T1000 (cell line): ENCODE data around the gene SH2D3C.
A peak's percentile ranks its signal among the peaks of the same experiment; 100 is the strongest.

ENCODE experiments used
- DNase-seq: peaks from one replicate; lab custom pipeline; 2025; ENCODE audit warnings: mixed read lengths; lab: John Stamatoyannopoulos, UW

The SH2D3C gene

DNA sequence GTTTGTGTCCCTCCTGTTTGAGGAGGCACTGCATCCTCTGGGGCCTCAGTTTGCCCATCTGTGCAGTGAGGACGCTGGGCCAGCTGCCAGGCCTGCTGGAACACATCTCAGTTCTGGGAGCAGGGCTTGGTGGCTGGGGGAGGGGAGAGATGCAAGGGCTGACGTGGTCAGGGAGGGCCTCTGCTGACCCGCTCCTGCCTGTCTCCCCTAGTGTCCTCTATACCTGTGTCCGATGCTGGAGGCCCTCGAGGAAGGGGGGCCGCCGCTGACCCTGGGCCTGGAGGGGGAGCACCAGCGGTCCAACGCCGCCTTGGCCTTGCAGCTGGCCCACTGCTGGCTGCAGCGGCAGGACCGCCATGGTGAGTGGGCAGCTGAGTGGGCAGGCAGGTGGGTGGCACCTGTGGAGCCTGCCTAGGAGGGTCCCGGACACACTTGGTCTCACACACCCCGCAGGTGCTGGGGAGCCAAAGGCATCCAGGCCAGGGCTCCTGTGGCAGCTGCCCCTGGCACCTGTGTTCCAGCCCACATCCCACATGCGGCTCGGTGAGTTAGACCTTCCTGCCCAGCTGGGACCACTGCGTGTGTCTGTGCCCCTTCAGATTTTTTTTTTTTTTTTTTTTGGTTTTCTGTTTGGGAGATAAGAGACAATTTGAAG lies 30.0 kb upstream of the SH2D3C start:
- DNase-seq, result no peak

DNA sequence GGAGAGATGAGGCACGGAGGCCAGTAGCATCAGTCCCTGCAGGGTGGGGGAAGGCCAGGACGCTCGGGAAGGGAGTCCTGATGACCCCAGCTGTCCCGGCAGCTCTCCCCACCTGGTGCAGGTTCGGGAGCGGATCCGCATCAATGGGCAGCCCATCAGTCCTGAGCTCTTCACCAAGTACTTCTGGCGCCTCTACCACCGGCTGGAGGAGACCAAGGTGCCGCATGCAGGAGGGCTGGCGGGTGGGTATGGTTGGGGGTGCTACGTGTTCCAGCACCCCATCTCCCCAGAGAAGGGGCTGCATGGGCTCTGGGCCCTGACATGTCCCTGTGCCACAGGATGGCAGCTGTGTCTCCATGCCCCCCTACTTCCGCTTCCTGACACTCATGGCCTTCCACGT lies 28.4 kb upstream of the SH2D3C start:
- DNase-seq, result no peak

DNA sequence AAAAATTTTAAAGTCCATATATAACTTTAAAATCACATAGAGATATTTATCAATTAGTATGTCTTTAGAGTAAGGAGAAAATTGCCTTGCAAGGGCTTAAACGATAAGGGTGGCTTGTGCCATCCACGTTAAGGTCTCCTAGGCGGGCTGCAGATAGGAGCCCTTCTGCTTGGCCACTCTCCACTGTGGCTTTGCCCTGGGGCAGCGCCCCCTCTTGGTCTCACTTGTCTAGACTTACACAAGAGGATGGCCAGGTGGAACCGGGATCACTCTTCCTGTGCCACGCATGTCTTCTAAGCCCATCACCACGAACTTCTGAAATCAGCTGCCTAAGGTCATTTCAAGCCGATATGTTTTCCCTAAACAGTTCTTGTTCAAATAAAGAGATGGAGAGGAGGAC lies 27.2 kb upstream of the SH2D3C start:
- DNase-seq, result no peak

DNA sequence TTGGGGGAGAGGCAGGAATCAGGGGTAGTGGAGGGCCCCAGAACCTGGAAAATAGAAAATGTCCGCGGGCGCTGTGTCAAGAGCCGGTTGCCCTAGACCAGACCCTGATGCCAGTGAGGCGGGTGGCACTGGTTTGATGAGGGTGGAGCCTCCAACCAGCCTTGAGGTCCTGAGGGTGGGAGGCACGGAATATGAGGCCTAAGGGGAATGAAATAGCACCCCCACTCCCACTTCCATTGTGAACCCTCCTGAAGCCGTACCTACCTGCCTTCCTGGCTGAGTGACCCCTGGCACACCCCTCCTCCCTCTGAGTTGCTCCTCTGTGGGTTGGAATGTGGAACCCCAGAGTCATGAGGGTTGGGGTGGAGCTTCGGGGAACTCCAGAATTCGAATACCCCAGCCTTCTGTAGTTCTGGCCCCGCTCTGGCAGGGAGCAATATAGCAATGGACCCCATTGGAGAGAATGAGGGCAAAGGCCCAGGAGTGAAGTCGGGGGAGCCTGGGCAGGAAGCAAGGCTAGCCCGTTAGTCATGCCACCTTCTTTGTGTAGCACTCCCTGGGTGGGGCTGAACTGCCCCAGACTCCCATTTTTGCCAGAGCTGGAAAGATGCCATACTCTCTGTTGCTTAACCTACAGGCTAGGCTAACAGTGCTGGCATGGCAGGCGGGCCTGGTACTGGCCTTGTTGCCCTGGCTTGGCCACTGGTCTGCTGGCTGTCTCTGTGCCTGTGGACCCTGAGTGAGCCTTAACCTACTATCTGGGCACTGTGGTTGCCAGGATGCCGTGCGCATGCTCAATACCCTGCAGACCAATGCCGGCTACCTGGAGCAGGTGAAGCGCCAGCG lies 25.3 kb upstream of the SH2D3C start:
- peak; percentile 35 for DNase-seq

DNA sequence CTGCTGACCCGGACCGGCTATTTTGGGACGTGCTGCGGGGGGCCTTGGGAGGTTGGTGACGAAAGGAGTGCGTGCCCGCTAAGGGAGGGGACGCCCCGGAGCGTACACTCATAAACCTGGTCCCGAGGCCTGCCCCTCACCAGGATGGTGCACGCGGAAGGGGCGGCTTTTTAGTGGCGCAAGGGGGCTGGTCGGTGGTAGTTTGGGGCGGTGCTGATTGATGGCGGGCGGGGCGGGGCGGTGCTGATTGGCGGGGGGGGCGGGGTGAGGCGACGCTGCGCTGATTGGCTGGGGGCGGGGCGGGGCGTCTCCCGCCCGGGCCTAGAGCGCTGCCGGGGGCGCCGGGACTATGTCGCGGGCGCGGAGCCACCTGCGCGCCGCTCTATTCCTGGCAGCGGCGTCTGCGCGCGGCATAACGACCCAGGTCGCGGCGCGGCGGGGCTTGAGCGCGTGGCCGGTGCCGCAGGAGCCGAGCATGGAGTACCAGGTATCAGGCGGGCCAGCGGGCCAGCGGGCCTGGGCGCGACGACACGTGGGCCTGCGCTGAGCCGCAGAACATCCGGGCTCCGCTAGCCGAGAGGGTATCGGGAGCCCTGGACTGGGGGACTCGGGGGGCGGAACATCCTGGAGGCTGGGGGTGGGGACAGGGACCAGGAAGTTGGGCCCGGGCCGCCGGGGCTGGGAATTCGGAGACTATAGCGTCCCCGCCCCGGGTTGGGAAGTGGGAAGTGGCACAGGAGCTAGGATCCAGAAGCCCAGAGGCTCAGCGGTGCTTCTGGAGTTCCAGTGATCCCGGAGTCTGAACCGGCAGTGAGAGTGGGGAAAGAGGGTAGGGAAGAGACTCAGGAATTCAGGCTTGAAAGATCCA lies 24.3 kb upstream of the SH2D3C start, which contains the start of gene FPGS:
Gene FPGS (plus strand): TSS at position 307 of the 868 bp plus-strand sequence. CDS start 43 bp downstream, at position 350.
- peak; percentile 74 for DNase-seq

DNA sequence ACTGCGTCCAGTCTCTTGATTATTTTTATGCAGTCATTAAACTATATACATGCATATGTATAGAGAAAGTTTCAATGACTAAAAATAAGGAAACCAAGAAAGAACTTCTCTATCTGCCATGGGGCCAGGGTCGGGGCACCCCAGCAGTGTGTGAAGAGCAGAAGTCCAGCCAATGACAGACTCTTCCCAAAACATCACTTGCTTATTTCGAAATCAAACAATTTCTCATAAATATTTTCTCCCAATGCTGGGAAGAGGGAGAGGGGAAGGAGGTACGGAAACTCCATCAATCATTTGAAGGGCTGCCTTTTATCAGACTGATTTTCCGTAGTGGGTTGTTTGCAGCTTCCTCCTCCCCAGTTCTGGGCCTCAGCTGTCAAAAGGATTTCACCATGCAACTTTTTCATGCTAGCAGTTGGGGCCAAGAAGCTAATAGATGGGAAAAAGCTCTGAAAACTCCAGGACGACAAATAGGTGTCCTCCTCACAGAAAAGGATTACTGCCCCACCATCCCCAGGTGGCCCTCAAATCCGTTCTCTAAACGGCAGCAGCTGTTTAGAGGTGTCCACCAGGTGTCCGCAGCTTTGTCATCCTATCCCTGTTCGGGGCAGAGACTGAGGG lies 23.6 kb upstream of the SH2D3C start:
- DNase-seq, result no peak

DNA sequence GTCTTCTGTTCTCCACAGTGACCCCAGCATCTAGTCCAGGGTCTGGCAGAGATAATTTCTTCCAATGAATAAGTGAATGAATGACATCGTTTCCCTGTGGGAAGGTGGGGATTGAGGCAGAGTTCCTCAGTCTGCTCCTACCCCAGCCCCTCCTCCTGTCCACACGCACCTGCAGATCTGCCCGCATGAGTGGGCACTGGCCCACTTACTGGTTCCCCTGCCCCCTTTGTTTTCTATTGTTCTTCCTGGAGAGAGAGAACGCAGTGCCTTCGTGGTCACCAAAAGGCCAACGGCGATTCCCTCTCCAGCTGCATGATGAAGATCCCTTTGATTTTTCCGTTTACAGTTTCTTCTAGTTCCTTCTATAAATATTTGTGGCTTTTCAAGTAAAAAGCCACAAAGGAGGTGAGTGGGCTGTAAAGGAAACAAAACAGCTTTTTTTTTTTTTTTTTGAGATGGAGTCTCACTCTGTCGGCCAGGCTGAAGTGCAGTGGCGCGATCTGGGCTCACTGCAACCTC lies 18.4 kb upstream of the SH2D3C start:
- no peak for DNase-seq

DNA sequence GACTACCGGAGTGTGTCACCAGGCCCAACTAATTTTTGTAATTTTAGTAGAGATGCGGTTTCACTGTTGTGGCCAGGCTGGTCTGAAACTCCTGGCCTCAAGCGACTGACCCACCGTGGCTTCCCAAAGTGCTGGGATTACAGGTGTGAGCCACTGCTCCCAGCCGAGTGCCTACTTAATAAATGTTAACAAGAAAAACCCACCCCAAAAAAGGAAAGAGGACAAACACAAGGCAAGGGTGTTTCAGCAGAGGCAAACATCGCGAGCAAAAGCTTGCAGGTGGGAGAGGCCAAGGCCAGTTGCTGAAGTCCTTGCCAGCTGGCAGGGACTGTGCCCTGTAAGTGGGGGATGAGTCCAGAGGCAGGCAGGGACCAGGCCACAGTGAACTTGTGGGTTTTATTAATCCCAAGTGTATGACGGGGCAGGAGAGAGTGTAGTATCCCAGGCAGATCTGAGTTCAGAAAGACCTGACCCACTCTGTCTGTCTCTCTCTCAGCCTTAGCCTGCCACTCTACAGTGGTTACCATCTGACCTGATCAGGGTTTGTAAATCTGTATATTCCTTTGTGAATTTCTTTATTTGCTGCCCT lies 17.9 kb upstream of the SH2D3C start:
- no peak for DNase-seq

DNA sequence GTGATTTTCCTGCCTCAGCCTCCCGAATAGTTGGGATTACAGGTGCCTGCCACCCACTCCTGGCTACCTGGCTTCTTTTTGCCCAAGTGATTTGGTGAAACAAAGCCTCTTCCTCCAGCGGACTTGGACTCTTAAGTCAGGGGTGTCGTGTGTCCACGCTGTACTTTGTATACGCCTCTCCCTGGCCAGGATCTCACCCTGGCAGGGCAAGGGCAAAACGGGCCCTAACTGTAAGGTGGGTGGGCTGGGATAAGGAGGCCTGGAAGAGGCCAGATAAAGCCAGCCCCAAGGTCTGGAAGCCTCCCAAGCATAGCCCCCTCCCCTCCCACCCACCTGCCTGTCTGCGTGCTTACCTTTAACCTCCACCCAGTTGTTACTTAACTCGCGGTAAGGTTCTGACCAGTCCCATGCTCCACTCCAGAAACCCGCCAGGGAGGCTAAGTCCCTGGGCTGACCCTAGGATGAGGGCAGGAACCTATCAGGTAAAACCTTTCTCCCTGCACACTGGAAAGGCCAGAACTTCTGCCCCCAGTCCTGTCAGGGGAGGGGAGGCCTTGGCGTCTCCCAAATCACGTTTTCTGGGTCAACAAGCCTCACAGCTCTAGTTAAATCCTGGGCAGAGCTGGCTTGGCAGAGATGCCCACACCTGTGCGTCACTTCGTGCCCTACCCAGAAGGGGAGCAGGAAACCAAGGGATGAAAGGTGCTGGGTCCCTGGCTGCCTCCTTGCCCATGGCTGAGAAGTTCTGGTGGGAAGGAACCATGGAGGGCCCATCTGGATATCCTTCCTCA lies 15.7 kb upstream of the SH2D3C start:
- no peak for DNase-seq

DNA sequence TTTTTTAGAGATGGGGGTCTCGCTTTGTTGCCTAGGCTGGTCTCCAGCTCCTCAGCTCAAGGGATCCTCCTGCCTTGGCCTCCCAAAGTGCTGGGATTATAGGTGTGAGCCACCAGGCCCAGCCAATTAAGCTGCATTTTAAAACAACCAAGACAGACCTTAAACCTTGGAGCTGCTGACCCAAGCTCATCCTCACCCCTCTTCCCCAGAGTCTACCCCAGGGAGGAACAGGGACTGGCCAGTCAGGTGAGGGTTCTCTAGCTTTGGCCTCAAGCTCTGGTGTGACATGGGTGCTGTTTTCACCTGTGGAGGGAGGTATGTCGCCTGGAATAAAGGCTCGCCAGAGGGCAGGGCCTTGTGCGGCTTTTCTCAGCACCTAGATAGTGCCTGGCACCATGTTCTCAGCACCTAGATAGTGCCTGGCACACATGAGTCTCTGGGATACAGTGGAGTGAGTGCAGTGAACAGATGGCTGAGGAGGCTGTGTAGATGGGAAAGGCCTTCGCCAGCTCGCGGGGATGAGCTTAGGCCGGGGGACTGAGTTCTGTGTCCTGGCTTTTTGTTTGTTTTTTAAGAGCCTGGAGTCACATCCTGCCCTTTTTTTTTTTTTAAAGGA lies 14.7 kb upstream of the SH2D3C start:
- no peak for DNase-seq

DNA sequence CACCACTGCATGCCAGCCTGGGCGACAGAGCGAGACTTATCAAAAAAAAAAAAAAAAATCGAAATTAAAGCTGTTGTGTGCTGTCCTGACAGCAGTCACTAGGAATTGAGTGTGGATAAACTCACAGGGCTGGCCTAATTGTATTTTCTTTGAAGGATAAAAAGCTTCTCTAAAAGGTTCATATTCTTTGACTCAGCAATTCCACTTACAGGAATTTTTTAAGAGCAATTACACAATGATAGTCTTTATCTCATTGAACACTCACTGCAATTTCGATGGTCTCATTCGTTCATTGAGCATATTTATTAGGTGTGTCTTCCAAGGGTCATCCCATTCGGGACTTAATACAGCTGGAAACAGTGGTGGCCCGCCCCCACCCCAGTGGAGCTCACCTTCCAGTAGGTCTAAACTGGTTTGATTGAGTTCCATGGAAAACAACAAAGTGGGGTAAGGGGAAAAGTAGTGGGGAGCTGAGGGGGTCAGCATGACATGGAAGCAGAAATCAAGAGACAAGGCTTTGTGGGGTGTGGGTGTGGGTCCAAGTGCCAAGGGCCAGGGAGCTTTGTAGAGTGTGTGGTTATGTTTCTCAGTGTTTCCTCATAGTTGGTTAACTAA lies 14.1 kb upstream of the SH2D3C start:
- no peak for DNase-seq

DNA sequence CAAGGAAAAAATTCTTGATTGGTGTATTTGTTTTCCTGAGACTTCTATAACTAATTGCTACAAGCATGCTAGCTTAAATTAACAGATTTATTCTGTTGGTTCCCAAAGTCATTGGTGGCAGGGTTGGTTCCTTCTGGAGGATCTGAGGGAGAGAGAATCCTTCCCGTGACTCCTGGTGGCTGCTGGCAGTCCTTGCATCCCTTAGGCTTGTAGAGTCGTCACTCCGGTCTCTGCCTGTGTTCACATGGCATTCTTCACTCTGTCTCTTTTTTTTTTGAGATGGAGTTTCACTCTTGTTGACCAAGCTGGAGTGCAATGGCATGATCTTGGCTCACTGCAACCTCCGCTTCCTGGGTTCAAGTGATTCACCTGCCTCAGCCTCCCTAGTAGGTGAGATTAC lies 12.6 kb upstream of the SH2D3C start:
- no peak for DNase-seq

DNA sequence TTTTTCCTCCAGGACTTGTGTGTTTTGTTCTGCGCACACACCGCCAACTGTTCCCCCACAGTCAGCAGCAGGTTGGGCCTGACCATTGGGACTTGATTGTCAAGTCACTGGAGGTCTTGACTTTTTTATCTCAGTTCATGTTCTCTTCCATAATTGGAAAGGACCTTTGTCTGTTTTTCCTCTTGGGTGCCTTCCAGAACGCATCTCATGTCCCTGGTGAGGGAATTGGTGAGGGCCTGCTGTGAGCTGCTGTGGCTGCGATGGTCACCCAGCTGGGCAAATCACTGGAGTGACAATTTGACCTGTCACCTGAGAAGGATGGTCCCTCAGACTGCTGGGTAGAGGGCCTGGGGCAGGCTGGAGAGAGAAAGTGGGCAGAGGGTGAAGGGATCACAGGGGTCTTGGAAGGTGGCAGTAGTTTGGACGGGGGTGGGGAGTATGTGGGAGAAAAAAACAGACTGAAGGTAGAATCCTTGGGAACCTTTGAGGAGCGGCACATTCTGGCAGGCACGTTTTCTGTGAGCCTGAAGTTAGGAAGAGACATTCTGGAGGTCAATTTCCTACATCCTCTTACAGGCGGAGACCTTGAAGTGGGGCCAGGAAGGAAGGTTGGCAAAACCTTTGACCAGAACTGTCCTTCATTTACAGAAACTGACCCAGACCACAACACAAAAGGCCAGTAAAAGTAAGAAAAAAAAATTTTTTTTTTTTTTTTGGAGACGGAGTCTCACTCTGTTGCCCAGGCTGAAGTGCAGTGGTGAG lies 11.8 kb upstream of the SH2D3C start:
- no peak for DNase-seq

DNA sequence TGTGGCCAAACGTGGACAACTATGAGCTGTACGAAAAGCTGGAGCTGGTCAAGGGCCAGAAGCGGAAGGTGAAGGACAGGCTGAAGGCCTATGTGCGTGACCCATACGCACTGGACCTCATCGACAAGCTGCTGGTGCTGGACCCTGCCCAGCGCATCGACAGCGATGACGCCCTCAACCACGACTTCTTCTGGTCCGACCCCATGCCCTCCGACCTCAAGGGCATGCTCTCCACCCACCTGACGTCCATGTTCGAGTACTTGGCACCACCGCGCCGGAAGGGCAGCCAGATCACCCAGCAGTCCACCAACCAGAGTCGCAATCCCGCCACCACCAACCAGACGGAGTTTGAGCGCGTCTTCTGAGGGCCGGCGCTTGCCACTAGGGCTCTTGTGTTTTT lies 10.7 kb upstream of the SH2D3C start:
- no peak for DNase-seq

DNA sequence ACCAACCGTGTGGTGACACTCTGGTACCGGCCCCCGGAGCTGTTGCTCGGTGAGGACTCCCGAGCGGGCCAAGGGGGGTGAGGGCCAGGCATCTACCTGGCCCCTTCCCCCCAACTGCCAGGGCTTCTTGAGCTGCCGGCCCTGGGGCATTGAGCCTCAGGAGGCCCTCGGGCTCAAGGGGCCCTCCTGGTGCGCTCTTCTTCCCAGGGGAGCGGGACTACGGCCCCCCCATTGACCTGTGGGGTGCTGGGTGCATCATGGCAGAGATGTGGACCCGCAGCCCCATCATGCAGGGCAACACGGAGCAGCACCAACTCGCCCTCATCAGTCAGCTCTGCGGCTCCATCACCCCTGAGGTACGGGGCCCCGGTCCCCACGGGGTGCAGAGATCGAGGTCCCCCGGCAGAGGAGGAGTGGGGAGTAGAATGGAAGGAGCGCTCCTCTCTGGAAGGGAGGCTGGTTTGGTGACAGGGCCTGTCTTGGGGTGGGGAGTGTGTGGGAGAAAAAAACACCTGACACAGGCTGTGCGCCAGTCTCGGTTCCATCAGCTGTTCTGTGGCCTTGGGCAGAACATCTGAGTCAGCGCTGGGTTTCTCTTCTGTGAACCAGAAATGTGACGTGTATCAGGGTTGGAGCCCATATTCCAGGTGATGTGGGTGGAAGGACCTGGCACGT lies 10.0 kb upstream of the SH2D3C start:
- no peak for DNase-seq

DNA sequence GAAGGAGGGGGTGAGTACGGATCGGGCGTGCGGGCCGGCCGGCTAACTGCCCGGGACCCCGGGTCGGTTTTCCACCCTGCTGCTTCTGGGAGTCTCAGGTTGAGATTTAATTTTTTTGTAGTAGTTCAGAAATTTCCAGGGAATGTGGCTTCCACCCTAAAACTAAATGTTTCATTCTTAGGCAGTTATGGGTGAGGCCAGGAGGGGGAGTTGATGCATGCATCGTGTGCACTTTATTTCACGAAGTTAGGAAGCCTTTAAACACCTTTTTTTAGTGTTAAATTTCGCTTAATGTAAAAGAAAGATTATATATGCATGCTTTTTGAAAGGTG lies 8.3 kb upstream of the SH2D3C start:
- DNase-seq, result no peak

DNA sequence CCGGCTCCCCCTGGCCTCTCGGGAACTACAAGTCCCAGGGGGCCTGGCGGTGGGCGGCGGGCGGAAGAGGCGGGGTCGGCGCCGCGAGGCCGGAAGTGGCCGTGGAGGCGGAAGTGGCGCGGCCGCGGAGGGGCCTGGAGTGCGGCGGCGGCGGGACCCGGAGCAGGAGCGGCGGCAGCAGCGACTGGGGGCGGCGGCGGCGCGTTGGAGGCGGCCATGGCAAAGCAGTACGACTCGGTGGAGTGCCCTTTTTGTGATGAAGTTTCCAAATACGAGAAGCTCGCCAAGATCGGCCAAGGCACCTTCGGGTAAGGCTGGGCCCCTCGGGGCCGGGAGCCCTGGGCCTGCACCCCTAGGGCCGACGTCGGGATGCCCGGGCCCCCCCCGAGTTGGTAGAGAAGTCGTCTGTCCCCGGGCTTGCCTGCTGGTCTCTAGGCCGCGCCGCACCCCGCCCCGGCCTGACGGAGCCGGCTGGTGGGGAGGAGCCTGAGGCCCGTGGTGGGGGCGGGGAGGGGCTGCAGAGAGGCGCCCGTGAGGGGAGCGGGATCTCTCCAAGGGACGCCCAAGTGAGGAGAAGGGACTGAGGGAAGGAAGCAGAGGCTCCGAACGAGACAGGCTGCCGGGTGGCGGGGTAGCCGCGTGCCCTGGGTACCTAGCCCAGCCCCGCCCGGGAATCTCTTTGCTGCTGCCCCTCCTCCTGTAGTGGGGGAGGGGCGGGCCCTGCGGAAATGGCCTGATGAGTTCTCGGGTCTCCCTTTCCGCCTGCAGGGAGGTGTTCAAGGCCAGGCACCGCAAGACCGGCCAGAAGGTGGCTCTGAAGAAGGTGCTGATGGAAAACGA lies 7.7 kb upstream of the SH2D3C start, which contains the start of gene CDK9:
Gene CDK9 (plus strand): TSS at position 102 of the 840 bp plus-strand sequence. CDS start 115 bp downstream, at position 217.
- DNase-seq, result peak; percentile 85
